Amniotic stem cell (primary cell): ENCODE data around the gene SF3B1.
"Not testable (repeated sequence)": the region's sequence is repeated elsewhere in the genome, so short reads cannot be mapped to it uniquely, and the experiment has no call there.

Experiments used
- DNase-seq: peaks from one replicate; lab custom pipeline; 2025; lab: John Stamatoyannopoulos, UW

SF3B1 gene

GRCh38 chr2:197379918-197380309, 54.9 kb downstream of the SF3B1 start:
- DNase-seq = not testable (repeated sequence)

- not testable (repeated sequence) for DNase-seq
Observed at GRCh38 chr2:197379308-197379917, 55.4 kb downstream of the SF3B1 start.

- no peak for DNase-seq
Observed at GRCh38 chr2:197378494-197379307, 56.1 kb downstream of the SF3B1 start.

GRCh38 chr2:197378086-197378485, 56.7 kb downstream of the SF3B1 start:
- no peak for DNase-seq

GRCh38 chr2:197377670-197378069, 57.2 kb downstream of the SF3B1 start:
- DNase-seq = no peak

- DNase-seq = no peak
Observed at GRCh38 chr2:197372592-197372991, 62.2 kb downstream of the SF3B1 start.

GRCh38 chr2:197370664-197371063, 64.2 kb downstream of the SF3B1 start:
- DNase-seq = not testable (repeated sequence)

- DNase-seq = no peak
Observed at GRCh38 chr2:197369933-197370320, 64.9 kb downstream of the SF3B1 start.

GRCh38 chr2:197369228-197369932, 65.4 kb downstream of the SF3B1 start:
- DNase-seq = no peak

- DNase-seq = no peak
Observed at GRCh38 chr2:197368412-197368811, 66.4 kb downstream of the SF3B1 start.

- DNase-seq = no peak
Observed at GRCh38 chr2:197363998-197364397, 70.8 kb downstream of the SF3B1 start.

GRCh38 chr2:197360744-197361156, 74.1 kb downstream of the SF3B1 start:
- DNase-seq = no peak

- no peak for DNase-seq
Observed at GRCh38 chr2:197359859-197360258, 75.0 kb downstream of the SF3B1 start.

GRCh38 chr2:197358931-197359330, 75.9 kb downstream of the SF3B1 start:
- no peak for DNase-seq

GRCh38 chr2:197357986-197358385, 76.8 kb downstream of the SF3B1 start:
- DNase-seq = no peak

- DNase-seq = no peak
Observed at GRCh38 chr2:197356136-197356535, 78.7 kb downstream of the SF3B1 start.

- DNase-seq = no peak
Observed at GRCh38 chr2:197354169-197354558, 80.7 kb downstream of the SF3B1 start.

- no peak for DNase-seq
Observed at GRCh38 chr2:197353393-197354168, 81.2 kb downstream of the SF3B1 start.

- no peak for DNase-seq
Observed at GRCh38 chr2:197349699-197350098, 85.1 kb downstream of the SF3B1 start.

- no peak for DNase-seq
Observed at GRCh38 chr2:197348721-197349360, 86.0 kb downstream of the SF3B1 start.

GRCh38 chr2:197345846-197346370, 88.9 kb downstream of the SF3B1 start:
- DNase-seq = no peak
